Esophagus squamous epithelium (tissue), 4 donors: ENCODE data around the gene CHCHD3.

Experiments used
- POLR2A ChIP-seq, 4 donors: fragments of 450-650 bp; IDR thresholded peaks; one replicate each; pipeline ENCODE4 v1.6.1; 2017; ENCODE audit warnings: antibody characterized with exemption in 4 of 4, mild to moderate bottlenecking in 4 of 4, moderate library complexity in 3 of 4
- TF ChIP-seq, protein P1 (sequence below), 6 experiments: fragments of 450-650 bp in 4 of 6; fragments of 200-600 bp in 2 of 6; sonication (generic) in 2 of 6; IDR thresholded peaks; one replicate each; pipeline ENCODE4 v1.5.1; 2016 to 2019; ENCODE audit warnings: antibody characterized with exemption in 6 of 6, mild to moderate bottlenecking in 4 of 6, moderate library complexity in 4 of 6

GRCh38 chr7:132854238-132854637 lies 227.7 kb downstream of the CHCHD3 start:
- TF ChIP-seq, protein P1, sequence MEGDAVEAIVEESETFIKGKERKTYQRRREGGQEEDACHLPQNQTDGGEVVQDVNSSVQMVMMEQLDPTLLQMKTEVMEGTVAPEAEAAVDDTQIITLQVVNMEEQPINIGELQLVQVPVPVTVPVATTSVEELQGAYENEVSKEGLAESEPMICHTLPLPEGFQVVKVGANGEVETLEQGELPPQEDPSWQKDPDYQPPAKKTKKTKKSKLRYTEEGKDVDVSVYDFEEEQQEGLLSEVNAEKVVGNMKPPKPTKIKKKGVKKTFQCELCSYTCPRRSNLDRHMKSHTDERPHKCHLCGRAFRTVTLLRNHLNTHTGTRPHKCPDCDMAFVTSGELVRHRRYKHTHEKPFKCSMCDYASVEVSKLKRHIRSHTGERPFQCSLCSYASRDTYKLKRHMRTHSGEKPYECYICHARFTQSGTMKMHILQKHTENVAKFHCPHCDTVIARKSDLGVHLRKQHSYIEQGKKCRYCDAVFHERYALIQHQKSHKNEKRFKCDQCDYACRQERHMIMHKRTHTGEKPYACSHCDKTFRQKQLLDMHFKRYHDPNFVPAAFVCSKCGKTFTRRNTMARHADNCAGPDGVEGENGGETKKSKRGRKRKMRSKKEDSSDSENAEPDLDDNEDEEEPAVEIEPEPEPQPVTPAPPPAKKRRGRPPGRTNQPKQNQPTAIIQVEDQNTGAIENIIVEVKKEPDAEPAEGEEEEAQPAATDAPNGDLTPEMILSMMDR (IDR thresholded peaks at IDR 0.05): no peak
- TF ChIP-seq POLR2A (IDR thresholded peaks at IDR 0.05): no peak
